Nucleus accumbens (tissue), 56 donors: ENCODE measurements around the gene TBATA.
"Not testable (repeated sequence)": the region's sequence is repeated elsewhere in the genome, so short reads cannot be mapped to it uniquely, and the experiment has no call there.

ENCODE experiments used
- DNase-seq, 56 donors: peaks; one replicate each; lab custom pipeline; 2025; lab: John Stamatoyannopoulos, UW

Gene TBATA

GRCh38 chr10:70780370-70780760 lies 4.8 kb downstream of the TBATA start:
- DNase-seq, result no peak

GRCh38 chr10:70779511-70780369 lies 5.4 kb downstream of the TBATA start:
- no peak for DNase-seq

GRCh38 chr10:70779088-70779487 lies 6.1 kb downstream of the TBATA start:
- DNase-seq, result peak in 22 of 56 donors; percentile 6 to 58 (median 32)

GRCh38 chr10:70778267-70778924 lies 6.8 kb downstream of the TBATA start:
- no peak for DNase-seq

GRCh38 chr10:70777063-70777875 lies 7.9 kb downstream of the TBATA start:
- no peak for DNase-seq

GRCh38 chr10:70776455-70777005 lies 8.6 kb downstream of the TBATA start:
- no peak for DNase-seq

- DNase-seq, result no peak
These were observed 9.3 kb downstream of the TBATA start for GRCh38 chr10:70775679-70776454.

- DNase-seq, result no peak
These were observed 10.1 kb downstream of the TBATA start for GRCh38 chr10:70774810-70775678.

GRCh38 chr10:70773965-70774809 lies 11.0 kb downstream of the TBATA start:
- no peak for DNase-seq

- no peak for DNase-seq
These were observed 11.7 kb downstream of the TBATA start for GRCh38 chr10:70773461-70773860.

- no peak for DNase-seq
These were observed 12.6 kb downstream of the TBATA start for GRCh38 chr10:70772627-70773026.

GRCh38 chr10:70771311-70772194 lies 13.6 kb downstream of the TBATA start:
- DNase-seq, result no peak

- not testable (repeated sequence) for DNase-seq
These were observed 14.7 kb downstream of the TBATA start for GRCh38 chr10:70770516-70770915.

GRCh38 chr10:70770001-70770400 lies 15.2 kb downstream of the TBATA start:
- no peak for DNase-seq

GRCh38 chr10:70769121-70769520 lies 16.1 kb downstream of the TBATA start:
- no peak for DNase-seq

GRCh38 chr10:70768026-70768685 lies 17.0 kb downstream of the TBATA start:
- DNase-seq, result not testable (repeated sequence)
